ENCODE results near the gene EIF3B.
A peak's percentile ranks its signal among the peaks of the same experiment; 100 is the strongest.
"Not testable (repeated sequence)": the region's sequence is repeated elsewhere in the genome, so short reads cannot be mapped to it uniquely, and the experiment has no call there.

Gene EIF3B

GRCh38 chr7:2312267-2312929 is 42.2 kb upstream of the EIF3B start:
- ChIA-PET CTCF (interaction anchor here (0.6 kb wide), 1 partner anchor 100 kb away, joined by 3 read pairs; no protein-coding TSS in a partner anchor), POLR2A (no interaction called here)
- TF ChIP-seq ZNF384 (IDR thresholded peaks at IDR 0.05) (no peak), NFRKB (IDR thresholded peaks at IDR 0.05) (no peak), BHLHE40 (IDR thresholded peaks at IDR 0.05; ENCODE audit: borderline replicate concordance) (no peak), HDGF (IDR thresholded peaks at IDR 0.05; ENCODE audit: borderline replicate concordance) (no peak), SP1 (IDR thresholded peaks at IDR 0.05) (no peak), CTBP1 (IDR thresholded peaks at IDR 0.05; ENCODE audit: borderline replicate concordance) (no peak), ELF4 (IDR thresholded peaks at IDR 0.05) (no peak), ARNT (IDR thresholded peaks at IDR 0.05) (no peak)
- no peak for DNase-seq (ENCODE audit: extremely low spot score)

GRCh38 chr7:2313450-2314208 is 41.0 kb upstream of the EIF3B start:
- ChIA-PET CTCF (interaction anchor here (0.6 kb wide), 1 partner anchor 99 kb away, joined by 3 read pairs; no protein-coding TSS in a partner anchor), POLR2A (interaction anchor here (1.6 to 1.7 kb wide), 2 partner anchors 9 to 40 kb away, joined by 4 to 5 read pairs; no protein-coding TSS in a partner anchor)
- DNase-seq (ENCODE audit: extremely low spot score) = peak; percentile 33
- TF ChIP-seq L3MBTL2 (conservative IDR thresholded peaks at IDR 0.05) (peak; percentile 41; the same call in 1 of the 2 replicates), SP1 (IDR thresholded peaks at IDR 0.05) (no peak)

- POLR2A ChIA-PET = interaction anchor here (1.6 to 1.7 kb wide), 2 partner anchors 10 to 40 kb away, joined by 4 to 5 read pairs; no protein-coding TSS in a partner anchor
- TF ChIP-seq TARDBP (IDR thresholded peaks at IDR 0.05) = peak; percentile 97
- no peak for TF ChIP-seq ARNT (IDR thresholded peaks at IDR 0.05)
- TF ChIP-seq FOXK2 (IDR thresholded peaks at IDR 0.05) = no peak
- CTCF ChIA-PET = no interaction called here
Observed at GRCh38 chr7:2314209-2314955, 40.2 kb upstream of the EIF3B start, which contains the start of gene SNX8. Gene SNX8, minus strand, starts transcription at chr7:2314441. Its CDS starts 20 bp downstream, at chr7:2314421.

GRCh38 chr7:2314956-2315530 is 39.6 kb upstream of the EIF3B start:
- peak; percentile 82; the same call in 1 of the 2 replicates for TF ChIP-seq TARDBP (IDR thresholded peaks at IDR 0.05)
- DNase-seq (ENCODE audit: extremely low spot score); POLR2A ChIA-PET; CTCF ChIA-PET: not testable (repeated sequence)

More at GRCh38 chr7:2314209-2314955, 40.2 kb upstream of the EIF3B start, which contains the start of gene SNX8:
- peak; percentile 100 for DNase-seq (ENCODE audit: extremely low spot score)

- no peak for DNase-seq (ENCODE audit: extremely low spot score)
- ChIA-PET CTCF (no interaction called here), POLR2A (no interaction called here)
- TF ChIP-seq PKNOX1 (IDR thresholded peaks at IDR 0.05) (no peak), NFRKB (IDR thresholded peaks at IDR 0.05) (no peak), TARDBP (IDR thresholded peaks at IDR 0.05) (no peak; the same call in 1 of the 2 replicates), SP1 (IDR thresholded peaks at IDR 0.05) (no peak), L3MBTL2 (conservative IDR thresholded peaks at IDR 0.05) (no peak), ZNF384 (IDR thresholded peaks at IDR 0.05) (no peak), FOXA1 (IDR thresholded peaks at IDR 0.05) (no peak), ARNT (IDR thresholded peaks at IDR 0.05) (no peak), SUZ12 (IDR thresholded peaks at IDR 0.05) (no peak), BHLHE40 (IDR thresholded peaks at IDR 0.05; ENCODE audit: borderline replicate concordance) (no peak), CTBP1 (IDR thresholded peaks at IDR 0.05; ENCODE audit: borderline replicate concordance) (no peak)
Observed at GRCh38 chr7:2315787-2316186, 38.8 kb upstream of the EIF3B start.

GRCh38 chr7:2316578-2316977 is 38.0 kb upstream of the EIF3B start:
- POLR2A ChIA-PET = no interaction called here
- CTCF ChIA-PET = no interaction called here
- no peak for DNase-seq (ENCODE audit: extremely low spot score)
- TF ChIP-seq ZNF384 (IDR thresholded peaks at IDR 0.05) = no peak
- TF ChIP-seq SUZ12 (IDR thresholded peaks at IDR 0.05) = no peak
- no peak for TF ChIP-seq L3MBTL2 (conservative IDR thresholded peaks at IDR 0.05)
- no peak for TF ChIP-seq HDGF (IDR thresholded peaks at IDR 0.05; ENCODE audit: borderline replicate concordance)
- TF ChIP-seq ARNT (IDR thresholded peaks at IDR 0.05) = no peak
- TF ChIP-seq LEF1 (IDR thresholded peaks at IDR 0.05; ENCODE audit: borderline replicate concordance) = no peak
- TF ChIP-seq BHLHE40 (IDR thresholded peaks at IDR 0.05; ENCODE audit: borderline replicate concordance) = no peak
- TF ChIP-seq FOXA1 (IDR thresholded peaks at IDR 0.05) = no peak
- TF ChIP-seq PKNOX1 (IDR thresholded peaks at IDR 0.05) = no peak
- no peak for TF ChIP-seq TARDBP (IDR thresholded peaks at IDR 0.05)
- TF ChIP-seq SP1 (IDR thresholded peaks at IDR 0.05) = no peak
- no peak for TF ChIP-seq NFRKB (IDR thresholded peaks at IDR 0.05)
- TF ChIP-seq FOXK2 (IDR thresholded peaks at IDR 0.05) = no peak

Data from HEK293T (cell line).